Measurements from ENCODE around the gene CNTNAP2. TPM values are rescaled to one million over a fixed set of nuclear protein-coding genes. Genes with fewer than 3 reads are reported as not detected.

CNTNAP2 gene
- total RNA-seq, 1 donor from 2014 or later: 2.2 TPM

GRCh38 chr7:146826329-146826728 is 709.7 kb downstream of the CNTNAP2 start:
- no peak for DNase-seq (ENCODE audit: extremely low spot score in 2 of 2)

GRCh38 chr7:146830686-146831085 is 714.1 kb downstream of the CNTNAP2 start:
- no peaks in the 10 kb centered on the region for H3K9me3 ChIP-seq
- no peak overlapping the region for H3K4me3 ChIP-seq
- DNase-seq (ENCODE audit: extremely low spot score in 2 of 2): no peak
- H3K27me3 ChIP-seq: no peaks in the 10 kb centered on the region
- intact Hi-C loops (cut with DNase I): no loop called here
- TF ChIP-seq POLR2A (IDR thresholded peaks at IDR 0.05) (no peak), POLR2AphosphoS5 (IDR thresholded peaks at IDR 0.05; ENCODE audit: insufficient read depth in 1 of 2, low read depth in 1 of 2) (no peak), CTCF (IDR thresholded peaks at IDR 0.05) (no peak)
- no peak overlapping the region for H3K27ac ChIP-seq
- H3K4me1 ChIP-seq: no peaks in the 10 kb centered on the region
- no peaks in the 10 kb centered on the region for H3K36me3 ChIP-seq

More at GRCh38 chr7:146826329-146826728, 709.7 kb downstream of the CNTNAP2 start:
- Histone ChIP-seq H3K27me3 (no peaks in the 10 kb centered on the region), H3K27ac (no peak overlapping the region), H3K9me3 (no peaks in the 10 kb centered on the region), H3K4me3 (no peak overlapping the region), H3K36me3 (no peaks in the 10 kb centered on the region), H3K4me1 (no peaks in the 10 kb centered on the region)
- intact Hi-C loops (cut with DNase I): no loop called here
- no peak for TF ChIP-seq CTCF (IDR thresholded peaks at IDR 0.05)
- no peak for TF ChIP-seq POLR2A (IDR thresholded peaks at IDR 0.05)
- TF ChIP-seq POLR2AphosphoS5 (IDR thresholded peaks at IDR 0.05; ENCODE audit: insufficient read depth in 1 of 2, low read depth in 1 of 2): no peak

- H3K4me3 ChIP-seq: no peak overlapping the region
- no peaks in the 10 kb centered on the region for H3K27me3 ChIP-seq
- H3K27ac ChIP-seq: no peak overlapping the region
- no peaks in the 10 kb centered on the region for H3K9me3 ChIP-seq
- intact Hi-C loops (cut with DNase I): no loop called here
- H3K36me3 ChIP-seq: no peaks in the 10 kb centered on the region
- DNase-seq (ENCODE audit: extremely low spot score in 2 of 2): no peak
- no peaks in the 10 kb centered on the region for H3K4me1 ChIP-seq
- no peak for TF ChIP-seq CTCF (IDR thresholded peaks at IDR 0.05)
- TF ChIP-seq POLR2AphosphoS5 (IDR thresholded peaks at IDR 0.05; ENCODE audit: insufficient read depth in 1 of 2, low read depth in 1 of 2): no peak
- TF ChIP-seq POLR2A (IDR thresholded peaks at IDR 0.05): no peak
These were observed 715.3 kb downstream of the CNTNAP2 start for GRCh38 chr7:146831875-146832274.

GRCh38 chr7:146844405-146844804 is 727.8 kb downstream of the CNTNAP2 start:
- DNase-seq (ENCODE audit: extremely low spot score in 2 of 2): no peak
- Histone ChIP-seq H3K9me3 (no peaks in the 10 kb centered on the region), H3K4me3 (no peak overlapping the region), H3K27me3 (no peaks in the 10 kb centered on the region), H3K36me3 (no peaks in the 10 kb centered on the region), H3K27ac (no peak overlapping the region), H3K4me1 (no peaks in the 10 kb centered on the region)
- TF ChIP-seq CTCF (IDR thresholded peaks at IDR 0.05) (no peak), POLR2AphosphoS5 (IDR thresholded peaks at IDR 0.05; ENCODE audit: insufficient read depth in 1 of 2, low read depth in 1 of 2) (no peak), POLR2A (IDR thresholded peaks at IDR 0.05) (no peak)
- intact Hi-C loops (cut with DNase I): no loop called here

- intact Hi-C loops (cut with DNase I): no loop called here
- H3K36me3 ChIP-seq: no peaks in the 10 kb centered on the region
These were observed 742.1 kb downstream of the CNTNAP2 start for GRCh38 chr7:146858690-146859089.

More at GRCh38 chr7:146858690-146859089, 742.1 kb downstream of the CNTNAP2 start:
- H3K4me3 ChIP-seq: no peak overlapping the region
- H3K27me3 ChIP-seq: no peaks in the 10 kb centered on the region
- DNase-seq (ENCODE audit: extremely low spot score in 2 of 2): no peak
- H3K9me3 ChIP-seq: no peaks in the 10 kb centered on the region
- no peak overlapping the region for H3K27ac ChIP-seq
- TF ChIP-seq POLR2AphosphoS5 (IDR thresholded peaks at IDR 0.05; ENCODE audit: insufficient read depth in 1 of 2, low read depth in 1 of 2) (no peak), POLR2A (IDR thresholded peaks at IDR 0.05) (no peak), CTCF (IDR thresholded peaks at IDR 0.05) (no peak)
- H3K4me1 ChIP-seq: no peaks in the 10 kb centered on the region
